Activated CD8-positive, alpha-beta memory T cell treated with anti-CD3 and anti-CD28 coated beads for 24 hours (primary cell): ENCODE results near the gene MAPKAPK3.
"Not testable (repeated sequence)": the region's sequence is repeated elsewhere in the genome, so short reads cannot be mapped to it uniquely, and the experiment has no call there.

Experiments
- DNase-seq: peaks from one replicate; pipeline ENCODE4 v3.0.0-alpha.2; 2020

Gene MAPKAPK3

GRCh38 chr3:50657816-50658215 is 40.9 kb downstream of the MAPKAPK3 start:
- DNase-seq = no peak

- DNase-seq = peak; percentile 40
Observed at GRCh38 chr3:50658416-50658815, 41.5 kb downstream of the MAPKAPK3 start.

- DNase-seq = peak; percentile 37
Observed at GRCh38 chr3:50658831-50659230, 41.9 kb downstream of the MAPKAPK3 start.

- peak; percentile 33 for DNase-seq
Observed at GRCh38 chr3:50660386-50660785, 43.4 kb downstream of the MAPKAPK3 start.

- DNase-seq = no peak
Observed at GRCh38 chr3:50661321-50661837, 44.4 kb downstream of the MAPKAPK3 start.

GRCh38 chr3:50662408-50662807 is 45.5 kb downstream of the MAPKAPK3 start:
- peak; percentile 40 for DNase-seq

GRCh38 chr3:50665081-50665840 is 48.3 kb downstream of the MAPKAPK3 start:
- peak; percentile 49 for DNase-seq

GRCh38 chr3:50665841-50666115 is 48.8 kb downstream of the MAPKAPK3 start:
- peak; percentile 48 for DNase-seq

GRCh38 chr3:50666837-50667236 is 49.9 kb downstream of the MAPKAPK3 start:
- DNase-seq = no peak

GRCh38 chr3:50671331-50671730 is 54.4 kb downstream of the MAPKAPK3 start:
- DNase-seq = no peak

- DNase-seq = no peak
Observed at GRCh38 chr3:50672656-50673055, 55.7 kb downstream of the MAPKAPK3 start.

GRCh38 chr3:50673931-50674330 is 57.0 kb downstream of the MAPKAPK3 start:
- no peak for DNase-seq

- DNase-seq = peak; percentile 86
Observed at GRCh38 chr3:50674349-50675178, 57.6 kb downstream of the MAPKAPK3 start, which contains the start of gene DOCK3. Gene DOCK3, plus strand, starts transcription at chr3:50674927. Its CDS starts 337 bp downstream, at chr3:50675264.

- DNase-seq = peak; percentile 85
Observed at GRCh38 chr3:50675179-50676030, 58.5 kb downstream of the MAPKAPK3 start.

GRCh38 chr3:50676031-50676705 is 59.2 kb downstream of the MAPKAPK3 start:
- DNase-seq = no peak

- DNase-seq = no peak
Observed at GRCh38 chr3:50687127-50687751, 70.3 kb downstream of the MAPKAPK3 start.

GRCh38 chr3:50687916-50688315 is 71.0 kb downstream of the MAPKAPK3 start:
- DNase-seq = no peak

- DNase-seq = not testable (repeated sequence)
Observed at GRCh38 chr3:50688602-50689001, 71.7 kb downstream of the MAPKAPK3 start.

- no peak for DNase-seq
Observed at GRCh38 chr3:50689558-50689957, 72.6 kb downstream of the MAPKAPK3 start.

GRCh38 chr3:50695031-50695430 is 78.1 kb downstream of the MAPKAPK3 start:
- no peak for DNase-seq

- no peak for DNase-seq
Observed at GRCh38 chr3:50696276-50696675, 79.3 kb downstream of the MAPKAPK3 start.

GRCh38 chr3:50698269-50698668 is 81.3 kb downstream of the MAPKAPK3 start:
- DNase-seq = no peak
